Daoy (cell line): ENCODE results near the gene HPSE. TPM values are rescaled to one million over a fixed set of nuclear protein-coding genes. Genes with fewer than 3 reads are reported as not detected.
"Not testable (repeated sequence)": the region's sequence is repeated elsewhere in the genome, so short reads cannot be mapped to it uniquely, and the experiment has no call there.

Experiments
- DNase-seq: peaks from one replicate; pipeline ENCODE4 v3.0.0-alpha.2; 2015; ENCODE audit warnings: low read depth
- total RNA-seq: library from RNA; depleted of rRNA; stranded (reverse); fragments of >200 nt; shearing (Covaris generic); gene quantifications from 2 replicates; pipeline ENCODE4 v1.2.3, GENCODE V29; 2014

HPSE gene
- total RNA-seq, 1 experiment from 2014 or later = 2.1 TPM

GRCh38 chr4:83331956-83332355 lies 2.7 kb downstream of the HPSE start:
- no peak for DNase-seq

- peak; percentile 12 for DNase-seq
Measured at GRCh38 chr4:83329521-83330110, 5.0 kb downstream of the HPSE start.

- DNase-seq = no peak
Measured at GRCh38 chr4:83328521-83329187, 6.0 kb downstream of the HPSE start.

GRCh38 chr4:83326546-83326945 lies 8.1 kb downstream of the HPSE start:
- DNase-seq = no peak

GRCh38 chr4:83325306-83325705 lies 9.3 kb downstream of the HPSE start:
- DNase-seq = not testable (repeated sequence)

GRCh38 chr4:83323136-83323535 lies 11.5 kb downstream of the HPSE start:
- no peak for DNase-seq

GRCh38 chr4:83320548-83320947 lies 14.1 kb downstream of the HPSE start:
- peak; percentile 15 for DNase-seq

- DNase-seq = no peak
Measured at GRCh38 chr4:83318666-83319065, 16.0 kb downstream of the HPSE start.

GRCh38 chr4:83317671-83318070 lies 17.0 kb downstream of the HPSE start:
- DNase-seq = no peak

- DNase-seq = no peak
Measured at GRCh38 chr4:83316459-83317165, 18.0 kb downstream of the HPSE start.

- DNase-seq = no peak
Measured at GRCh38 chr4:83315341-83315870, 19.2 kb downstream of the HPSE start.

GRCh38 chr4:83308672-83309071 lies 26.0 kb downstream of the HPSE start:
- no peak for DNase-seq

- no peak for DNase-seq
Measured at GRCh38 chr4:83307920-83308319, 26.7 kb downstream of the HPSE start.

- no peak for DNase-seq
Measured at GRCh38 chr4:83305187-83305586, 29.5 kb downstream of the HPSE start.

GRCh38 chr4:83297548-83298260 lies 36.9 kb downstream of the HPSE start:
- DNase-seq = no peak

- no peak for DNase-seq
Measured at GRCh38 chr4:83293305-83294046, 41.2 kb downstream of the HPSE start.

GRCh38 chr4:83290059-83290774 lies 44.4 kb downstream of the HPSE start:
- not testable (repeated sequence) for DNase-seq

GRCh38 chr4:83288381-83288780 lies 46.3 kb downstream of the HPSE start:
- DNase-seq = not testable (repeated sequence)

GRCh38 chr4:83285055-83285407 lies 49.6 kb downstream of the HPSE start:
- peak; percentile 19 for DNase-seq

- DNase-seq = peak; percentile 92
Measured at GRCh38 chr4:83284193-83285054, 50.2 kb downstream of the HPSE start, which contains the start of gene COQ2. TSS of gene COQ2 (minus strand) at chr4:83284798. CDS start at chr4:83284764, 34 bp downstream.
